Activated naive CD4-positive, alpha-beta T cell treated with anti-CD3 and anti-CD28 coated beads, Interleukin-2, amount 10 ng/mL, durations not matched to agents 7 days and 5 days (primary cell): ENCODE measurements around the gene KRTAP10-8.
"Not testable (repeated sequence)": the region's sequence is repeated elsewhere in the genome, so short reads cannot be mapped to it uniquely, and the experiment has no call there.

Source experiments
- CTCF ChIA-PET: fragments of 350-600 bp; sonication (Branson Sonifier 250); formaldehyde crosslinking; loops from one replicate; lab custom pipeline; 2021; ENCODE audit warnings: antibody characterized with exemption; lab: Charles Lee
- DNase-seq: peaks from one replicate; pipeline ENCODE4 v3.0.0-alpha.2; 2020
- H3K27ac Mint-ChIP-seq: one replicate; pipeline ENCODE4 v1.8.0; 2021; ENCODE audit warnings: mild to moderate bottlenecking, moderate library complexity, mixed read lengths
- H3K27me3 Mint-ChIP-seq: one replicate; pipeline ENCODE4 v1.8.0; 2021; ENCODE audit warnings: mild to moderate bottlenecking, mixed read lengths
- H3K36me3 Mint-ChIP-seq: one replicate; pipeline ENCODE4 v1.8.0; 2021; ENCODE audit warnings: mixed read lengths
- H3K4me1 Mint-ChIP-seq: one replicate; pipeline ENCODE4 v1.8.0; 2021; ENCODE audit warnings: mixed read lengths
- H3K4me3 Mint-ChIP-seq: one replicate; pipeline ENCODE4 v1.8.0; 2021; ENCODE audit warnings: mild to moderate bottlenecking, moderate library complexity, mixed read lengths
- H3K9me3 Mint-ChIP-seq: one replicate; pipeline ENCODE4 v1.8.0; 2021; ENCODE audit warnings: mixed read lengths

The KRTAP10-8 gene

DNA sequence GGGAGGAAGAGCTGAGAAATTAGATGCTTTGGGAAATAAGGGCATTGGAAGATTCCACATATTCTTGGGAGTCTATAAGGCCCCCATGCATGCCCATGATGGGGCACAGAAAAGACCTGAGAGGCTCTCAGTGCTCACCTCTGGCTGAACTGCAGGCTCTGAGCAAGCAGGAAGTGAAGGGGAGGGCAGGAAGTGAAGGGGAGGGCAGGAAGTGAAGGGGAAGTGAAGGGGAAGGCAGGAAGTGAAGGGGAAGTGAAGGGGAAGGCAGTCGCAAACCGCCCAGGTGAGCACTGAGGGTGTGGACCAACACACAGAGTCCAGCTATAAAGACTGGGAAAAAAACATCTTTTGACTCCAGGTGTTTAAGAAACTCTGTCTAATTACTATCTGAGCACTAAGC is 18.6 kb downstream of the KRTAP10-8 start:
- Mint-ChIP-seq H3K27me3 (peaks cover 20% of the 10 kb centered on the region), H3K4me3 (no peak overlapping the region), H3K9me3 (peaks cover 35% of the 10 kb centered on the region), H3K36me3 (peaks cover 15% of the 10 kb centered on the region), H3K4me1 (peaks cover 12% of the 10 kb centered on the region), H3K27ac (peak overlapping the region; percentile 47)
- CTCF ChIA-PET, result no interaction called here
- no peak for DNase-seq

DNA sequence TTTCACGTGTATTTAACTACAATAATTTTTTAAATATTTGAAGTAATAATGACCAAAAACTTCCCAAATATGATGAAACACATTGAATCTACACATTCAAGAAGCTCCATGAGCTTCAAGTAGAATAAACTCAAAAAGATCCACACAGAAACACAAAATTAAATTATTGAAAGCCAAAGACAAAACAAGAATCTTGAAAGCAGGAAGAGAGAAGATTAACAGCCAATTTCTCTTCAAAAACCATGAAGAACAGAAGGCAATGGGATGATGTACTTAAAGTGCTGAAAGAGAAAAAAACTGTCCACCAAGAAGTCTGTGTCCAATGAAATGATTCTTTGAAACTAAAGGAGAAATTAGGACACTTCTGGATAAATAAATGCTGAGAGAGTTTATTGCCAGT is 20.2 kb downstream of the KRTAP10-8 start:
- no peak for DNase-seq
- Mint-ChIP-seq H3K4me3 (no peak overlapping the region), H3K4me1 (peaks cover 12% of the 10 kb centered on the region), H3K36me3 (peaks cover 15% of the 10 kb centered on the region), H3K9me3 (peaks cover 35% of the 10 kb centered on the region), H3K27ac (no peak overlapping the region), H3K27me3 (peaks cover 31% of the 10 kb centered on the region)
- CTCF ChIA-PET, result no interaction called here

DNA sequence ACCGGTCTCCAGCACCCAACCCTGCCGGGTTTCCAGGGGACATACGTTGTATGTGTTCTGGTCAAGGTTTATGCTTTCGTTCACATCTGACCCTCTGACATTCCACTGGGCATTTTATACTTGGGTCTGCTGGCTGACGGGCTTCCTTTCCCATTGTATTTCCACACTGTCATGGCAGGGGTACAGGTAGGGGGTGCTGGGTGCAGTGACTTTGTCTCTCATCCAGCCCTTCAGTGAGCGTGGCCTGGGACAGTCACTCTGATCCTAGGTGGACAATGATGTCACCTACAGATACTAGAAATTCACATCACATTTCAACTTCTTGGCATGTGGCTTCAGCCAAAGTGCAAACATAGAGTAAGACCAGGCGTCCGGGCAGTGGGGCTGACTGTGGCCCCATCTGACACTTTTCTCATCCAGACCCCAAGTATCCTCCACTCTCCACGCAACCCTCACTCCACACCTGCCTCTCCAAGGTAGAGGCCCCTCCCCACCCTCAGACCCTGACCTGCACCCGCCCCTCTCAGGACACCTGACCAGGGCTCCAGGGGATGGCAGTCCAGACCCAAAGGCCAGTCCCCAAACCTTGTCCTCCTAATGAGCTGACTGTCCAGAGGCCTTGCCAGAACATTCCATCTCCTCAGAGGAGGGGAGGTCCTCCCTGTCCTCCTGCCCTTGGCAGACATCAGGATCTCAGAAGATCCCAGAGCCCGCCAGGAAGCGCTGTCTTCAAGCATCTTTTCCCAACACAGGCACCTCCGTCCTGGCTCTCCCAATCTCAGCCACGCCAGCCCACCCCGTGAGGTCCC is 24.5 kb downstream of the KRTAP10-8 start:
- CTCF ChIA-PET, result no interaction called here
- peaks cover 44% of the 10 kb centered on the region for H3K27me3 Mint-ChIP-seq
- H3K27ac Mint-ChIP-seq, result no peak overlapping the region
- no peak overlapping the region for H3K4me3 Mint-ChIP-seq
- no peak for DNase-seq
- no peaks in the 10 kb centered on the region for H3K4me1 Mint-ChIP-seq
- H3K9me3 Mint-ChIP-seq, result peaks cover 31% of the 10 kb centered on the region
- peaks cover 4% of the 10 kb centered on the region for H3K36me3 Mint-ChIP-seq

DNA sequence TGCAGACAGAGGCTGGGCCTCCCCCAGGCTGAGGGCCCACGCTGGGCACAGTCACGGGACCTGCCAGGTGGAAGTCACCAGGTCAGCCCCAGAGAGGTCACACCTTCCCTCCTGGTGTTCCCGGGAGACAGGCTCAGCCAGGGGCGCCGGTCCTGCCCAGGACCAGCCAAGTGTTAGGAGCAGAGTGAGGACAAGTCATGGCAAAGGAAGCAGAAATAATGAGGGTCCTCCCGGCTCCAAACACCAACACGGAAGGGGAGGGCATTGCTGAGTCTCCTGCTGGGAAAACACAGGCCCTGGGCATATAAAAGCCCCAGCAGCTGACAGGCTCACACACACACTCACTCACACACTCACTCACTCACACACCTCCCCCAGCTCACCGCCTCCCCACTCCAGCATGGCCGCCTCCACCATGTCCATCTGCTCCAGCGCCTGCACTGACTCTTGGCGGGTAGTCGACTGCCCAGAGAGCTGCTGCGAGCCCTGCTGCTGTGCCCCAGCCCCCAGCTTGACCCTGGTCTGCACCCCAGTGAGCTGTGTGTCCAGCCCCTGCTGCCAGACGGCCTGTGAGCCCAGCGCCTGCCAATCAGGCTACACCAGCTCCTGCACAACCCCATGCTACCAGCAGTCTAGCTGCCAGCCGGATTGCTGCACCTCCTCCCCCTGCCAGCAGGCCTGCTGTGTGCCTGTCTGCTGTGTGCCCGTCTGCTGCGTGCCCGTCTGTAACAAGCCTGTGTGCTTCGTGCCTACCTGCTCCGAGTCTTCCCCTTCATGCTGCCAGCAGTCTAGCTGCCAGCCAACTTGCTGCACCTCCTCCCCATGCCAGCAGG is 25.4 kb downstream of the KRTAP10-8 start, which contains the start of gene KRTAP10-10:
Gene KRTAP10-10, plus strand, starts transcription at position 339 of the 833 bp plus-strand sequence. Its CDS starts 62 bp downstream, at position 401.
- H3K27me3 Mint-ChIP-seq, result peaks cover 44% of the 10 kb centered on the region

DNA sequence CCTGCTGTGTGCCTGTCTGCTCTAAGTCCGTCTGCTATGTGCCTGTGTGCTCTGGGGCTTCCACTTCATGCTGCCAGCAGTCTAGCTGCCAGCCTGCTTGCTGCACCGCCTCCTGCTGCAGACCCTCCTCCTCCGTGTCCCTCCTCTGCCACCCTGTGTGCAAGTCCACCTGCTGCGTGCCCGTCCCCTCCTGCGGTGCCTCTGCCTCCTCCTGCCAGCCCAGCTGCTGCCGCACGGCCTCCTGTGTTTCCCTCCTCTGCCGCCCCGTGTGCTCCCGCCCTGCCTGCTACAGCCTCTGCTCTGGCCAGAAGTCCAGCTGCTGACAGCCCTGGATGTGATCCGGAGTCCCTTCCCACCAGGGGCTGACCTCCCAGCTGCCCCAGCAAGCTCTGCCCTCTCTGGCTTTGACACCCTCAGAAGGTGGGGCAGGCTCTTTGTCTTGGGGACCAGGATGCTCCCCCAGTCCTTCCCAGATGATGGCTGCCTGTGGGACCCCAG is 26.0 kb downstream of the KRTAP10-8 start:
- Mint-ChIP-seq H3K27me3 (peaks cover 39% of the 10 kb centered on the region), H3K9me3 (peaks cover 29% of the 10 kb centered on the region)
- H3K4me1 Mint-ChIP-seq, H3K36me3 Mint-ChIP-seq, DNase-seq, H3K27ac Mint-ChIP-seq, CTCF ChIA-PET, H3K4me3 Mint-ChIP-seq: not testable (repeated sequence)

More for the DNA sequence above, 25.4 kb downstream of the KRTAP10-8 start, which contains the start of gene KRTAP10-10:
- Mint-ChIP-seq H3K4me1 (no peaks in the 10 kb centered on the region), H3K9me3 (peaks cover 28% of the 10 kb centered on the region), H3K36me3 (peaks cover 3% of the 10 kb centered on the region), H3K4me3 (no peak within 1 kb of the TSS), H3K27ac (no peak within 1 kb of the TSS)
- CTCF ChIA-PET, result no interaction called here
- DNase-seq, result no peak

DNA sequence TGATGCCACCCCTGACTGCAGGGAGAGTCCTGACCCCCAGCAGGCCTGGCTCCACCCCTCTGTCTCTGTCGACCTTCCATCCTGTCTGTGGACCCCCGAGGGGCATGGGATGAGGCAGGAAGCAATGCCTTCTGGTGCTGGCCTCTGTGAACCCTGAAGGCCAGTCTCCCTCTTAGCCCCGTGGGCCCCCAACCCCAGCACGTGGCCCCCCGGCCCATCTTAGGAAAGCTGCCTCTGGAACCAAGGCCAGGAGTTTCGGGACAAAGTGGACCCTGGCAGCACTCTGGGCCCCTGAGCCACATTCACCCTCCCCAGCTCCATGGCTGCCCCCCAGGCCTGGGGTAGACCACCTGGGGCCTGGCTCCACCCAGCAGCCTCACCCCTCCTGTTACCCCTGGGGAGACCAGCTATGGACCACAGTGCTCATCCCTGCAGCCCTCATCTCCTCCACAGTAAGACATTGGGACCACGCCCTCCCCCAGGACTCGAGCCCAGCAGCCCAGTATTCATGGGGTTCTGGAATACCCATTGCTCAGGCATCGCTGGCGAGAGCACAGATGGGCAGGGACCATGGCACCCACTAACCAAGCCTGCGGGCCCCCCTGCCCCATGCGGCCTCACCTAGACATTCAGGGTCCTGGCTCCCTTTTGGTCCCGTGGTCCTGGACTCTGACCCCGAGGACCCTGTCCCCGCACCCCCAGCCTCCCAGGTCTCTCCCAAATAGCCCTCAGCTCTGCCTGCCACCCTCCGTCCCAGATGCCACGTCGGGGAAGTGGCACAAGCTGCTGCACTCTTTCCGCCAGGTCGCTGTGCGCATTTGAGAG is 26.8 kb downstream of the KRTAP10-8 start:
- H3K4me3 Mint-ChIP-seq, H3K4me1 Mint-ChIP-seq, DNase-seq, H3K36me3 Mint-ChIP-seq, CTCF ChIA-PET, H3K27ac Mint-ChIP-seq: not testable (repeated sequence)
- H3K9me3 Mint-ChIP-seq, result peaks cover 31% of the 10 kb centered on the region
- peaks cover 41% of the 10 kb centered on the region for H3K27me3 Mint-ChIP-seq

DNA sequence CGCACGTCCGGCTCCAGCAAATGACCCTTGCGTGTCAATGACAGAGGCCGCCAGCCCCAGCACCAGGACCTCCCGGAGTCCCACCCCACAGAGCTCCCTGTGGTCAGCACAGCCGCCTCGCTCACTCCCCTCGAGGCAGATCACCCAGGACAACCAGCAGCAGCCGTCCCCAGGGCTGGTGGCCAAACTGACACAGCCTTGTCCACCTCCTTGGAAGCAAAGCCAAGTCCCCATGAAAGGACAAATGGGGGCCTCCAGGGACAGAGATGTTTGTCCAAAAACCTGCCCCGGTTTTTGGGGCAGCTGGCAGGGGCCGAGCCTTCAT is 27.4 kb downstream of the KRTAP10-8 start:
- H3K9me3 Mint-ChIP-seq, result peaks cover 36% of the 10 kb centered on the region
- H3K27me3 Mint-ChIP-seq, result peaks cover 45% of the 10 kb centered on the region
- no peak overlapping the region for H3K4me3 Mint-ChIP-seq
- H3K36me3 Mint-ChIP-seq, result peaks cover 4% of the 10 kb centered on the region
- H3K4me1 Mint-ChIP-seq, result no peaks in the 10 kb centered on the region
- DNase-seq, result no peak
- CTCF ChIA-PET, result no interaction called here
- no peak overlapping the region for H3K27ac Mint-ChIP-seq

DNA sequence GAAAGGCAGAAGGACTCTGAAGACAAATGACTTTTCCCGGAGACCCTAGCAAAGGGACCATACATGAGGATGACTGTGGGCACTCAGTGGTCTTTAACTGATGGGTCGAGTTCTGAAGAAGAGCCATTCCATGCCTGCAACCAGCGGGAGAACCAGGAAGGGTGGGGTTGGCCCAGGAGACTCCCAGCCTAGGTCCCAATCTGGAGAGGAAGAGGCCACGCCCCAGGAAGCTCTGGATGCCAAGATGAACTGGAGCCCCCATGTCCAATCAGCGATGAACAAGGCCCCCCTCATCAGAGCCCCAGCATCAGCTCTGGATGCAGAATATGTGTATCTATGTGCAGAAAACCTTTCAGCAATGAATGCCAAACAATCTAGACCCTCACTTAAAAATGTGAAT is 28.9 kb downstream of the KRTAP10-8 start:
- CTCF ChIA-PET, result no interaction called here
- Mint-ChIP-seq H3K4me1 (no peaks in the 10 kb centered on the region), H3K27me3 (peaks cover 45% of the 10 kb centered on the region), H3K4me3 (no peak overlapping the region), H3K36me3 (peaks cover 11% of the 10 kb centered on the region), H3K27ac (no peak overlapping the region), H3K9me3 (peaks cover 43% of the 10 kb centered on the region)
- DNase-seq, result no peak

DNA sequence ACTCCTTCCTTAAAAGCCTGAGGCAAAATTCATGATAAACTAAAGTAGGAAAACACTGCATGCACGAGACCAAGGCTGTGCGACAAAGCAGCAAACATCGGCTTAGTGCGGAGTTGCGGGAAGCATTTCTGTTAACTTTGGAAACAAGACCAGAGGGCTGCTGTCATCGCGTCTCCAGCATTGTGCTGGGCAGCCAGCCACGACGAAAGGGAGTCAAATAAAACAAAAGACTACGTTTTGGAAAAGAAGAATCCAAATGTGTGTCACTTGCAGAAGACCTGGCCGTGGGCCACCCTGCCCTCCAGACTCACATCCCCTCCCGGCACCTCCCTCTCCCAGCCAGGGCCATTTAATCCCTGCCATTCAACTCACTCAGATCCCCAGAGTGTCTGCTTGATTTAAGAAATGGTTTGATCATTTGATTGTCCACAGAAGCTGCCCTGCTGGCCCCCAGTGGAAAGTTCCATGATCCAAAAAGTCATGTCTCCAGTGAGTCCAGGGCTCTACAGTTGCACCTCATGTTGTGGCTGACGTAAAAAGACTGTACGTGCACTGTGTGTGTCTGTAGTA is 31.9 kb downstream of the KRTAP10-8 start:
- no peak for DNase-seq
- no peaks in the 10 kb centered on the region for H3K4me1 Mint-ChIP-seq
- H3K27ac Mint-ChIP-seq, result no peak overlapping the region
- CTCF ChIA-PET, result no interaction called here
- H3K9me3 Mint-ChIP-seq, result peaks cover 43% of the 10 kb centered on the region
- peaks cover 39% of the 10 kb centered on the region for H3K27me3 Mint-ChIP-seq
- no peak overlapping the region for H3K4me3 Mint-ChIP-seq
- H3K36me3 Mint-ChIP-seq, result peaks cover 14% of the 10 kb centered on the region

DNA sequence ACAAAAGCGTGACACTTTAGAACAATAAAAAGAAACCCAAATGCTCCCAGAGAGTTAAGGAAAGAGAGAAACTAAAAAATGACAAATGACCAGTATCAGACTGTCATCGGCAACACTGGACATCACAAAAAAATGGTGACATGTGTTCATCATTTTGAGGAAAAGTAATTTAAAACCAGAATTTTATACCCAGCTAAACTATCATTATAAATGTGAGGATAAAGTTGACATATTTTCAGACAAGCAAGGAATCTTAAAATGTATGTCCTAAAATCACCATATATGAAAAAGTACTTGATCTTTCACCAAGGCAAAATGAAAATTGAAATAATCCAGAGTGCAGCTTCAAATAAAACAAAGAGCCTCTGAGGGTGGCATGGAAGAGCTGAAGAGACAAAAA is 33.0 kb downstream of the KRTAP10-8 start:
- no peaks in the 10 kb centered on the region for H3K4me1 Mint-ChIP-seq
- CTCF ChIA-PET, result no interaction called here
- H3K27ac Mint-ChIP-seq, result no peak overlapping the region
- no peak for DNase-seq
- no peak overlapping the region for H3K4me3 Mint-ChIP-seq
- H3K36me3 Mint-ChIP-seq, result peaks cover 14% of the 10 kb centered on the region
- H3K27me3 Mint-ChIP-seq, result peaks cover 37% of the 10 kb centered on the region
- peaks cover 42% of the 10 kb centered on the region for H3K9me3 Mint-ChIP-seq

DNA sequence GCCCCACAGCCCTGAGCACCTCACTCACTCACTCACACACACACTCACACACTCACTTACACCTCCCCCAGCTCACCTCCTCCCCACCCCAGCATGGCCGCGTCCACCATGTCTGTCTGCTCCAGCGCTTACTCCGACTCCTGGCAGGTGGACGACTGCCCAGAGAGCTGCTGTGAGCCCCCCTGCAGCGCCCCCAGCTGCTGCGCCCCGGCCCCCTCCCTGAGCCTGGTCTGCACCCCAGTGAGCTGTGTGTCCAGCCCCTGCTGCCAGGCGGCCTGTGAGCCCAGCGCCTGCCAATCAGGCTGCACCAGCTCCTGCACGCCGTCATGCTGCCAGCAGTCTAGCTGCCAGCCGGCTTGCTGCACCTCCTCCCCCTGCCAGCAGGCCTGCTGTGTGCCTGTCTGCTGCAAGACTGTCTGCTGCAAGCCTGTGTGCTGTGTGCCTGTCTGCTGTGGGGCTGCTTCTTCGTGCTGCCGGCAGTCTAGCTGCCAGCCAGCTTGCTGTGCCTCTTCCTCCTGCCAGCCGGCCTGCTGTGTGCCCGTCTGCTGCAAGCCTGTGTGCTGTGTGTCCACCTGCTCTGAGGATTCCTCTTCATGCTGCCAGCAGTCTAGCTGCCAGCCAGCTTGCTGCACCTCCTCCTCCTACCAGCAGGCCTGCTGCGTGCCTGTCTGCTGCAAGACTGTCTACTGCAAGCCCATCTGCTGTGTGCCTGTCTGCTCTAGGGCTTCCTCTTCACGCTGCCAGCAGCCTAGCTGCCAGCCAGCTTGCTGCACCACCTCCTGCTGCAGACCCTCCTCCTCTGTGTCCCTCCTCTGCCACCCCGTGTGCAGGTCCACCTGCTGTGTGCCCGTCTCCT is 34.7 kb downstream of the KRTAP10-8 start, which contains the start of gene KRTAP10-11:
Gene KRTAP10-11, plus strand, starts transcription at position 49 of the 856 bp plus-strand sequence. Its CDS starts 45 bp downstream, at position 94.
- H3K4me1 Mint-ChIP-seq, H3K27ac Mint-ChIP-seq, H3K4me3 Mint-ChIP-seq, DNase-seq: not testable (repeated sequence)
- Mint-ChIP-seq H3K36me3 (peaks cover 11% of the 10 kb centered on the region), H3K27me3 (peaks cover 22% of the 10 kb centered on the region), H3K9me3 (peaks cover 32% of the 10 kb centered on the region)
- CTCF ChIA-PET, result interaction anchor here (0.6 to 1.8 kb wide), 2 partner anchors 11 to 39 kb away, joined by 3 to 4 read pairs; partner anchors contain the start of gene KRTAP12-3

DNA sequence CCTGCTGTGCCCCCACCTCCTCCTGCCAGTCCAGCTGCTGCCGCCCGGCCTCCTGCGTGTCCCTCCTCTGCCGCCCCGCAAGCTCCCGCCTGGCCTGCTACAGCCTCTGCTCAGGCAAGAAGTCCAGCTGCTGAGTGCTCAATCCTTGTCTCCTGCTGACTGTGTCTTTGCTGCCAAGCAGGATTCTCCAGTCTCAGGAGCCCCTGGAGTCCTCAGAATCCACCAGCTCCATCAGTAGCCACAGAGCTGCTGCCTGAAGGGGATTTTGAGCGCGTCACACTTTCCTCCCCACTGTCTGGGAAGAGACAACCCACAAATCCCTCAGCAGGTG is 35.3 kb downstream of the KRTAP10-8 start:
- H3K9me3 Mint-ChIP-seq, result peaks cover 30% of the 10 kb centered on the region
- H3K27me3 Mint-ChIP-seq, result peaks cover 22% of the 10 kb centered on the region
- no peak overlapping the region for H3K4me3 Mint-ChIP-seq
- H3K4me1 Mint-ChIP-seq, result no peaks in the 10 kb centered on the region
- CTCF ChIA-PET, result interaction anchor here (1.8 kb wide), 1 partner anchor 10 kb away, joined by 4 read pairs; the partner anchor contains the start of gene KRTAP12-3
- no peak for DNase-seq
- H3K36me3 Mint-ChIP-seq, result peaks cover 11% of the 10 kb centered on the region
- no peak overlapping the region for H3K27ac Mint-ChIP-seq
